GM19240 (cell line): Measurements from ENCODE around the gene TEDC1.

Experiments
- DNase-seq: peaks from one replicate; pipeline ENCODE4 v3.0.0; 2011; ENCODE audit warnings: low spot score; ENCODE audit not compliant: insufficient read length

TEDC1 gene

DNA sequence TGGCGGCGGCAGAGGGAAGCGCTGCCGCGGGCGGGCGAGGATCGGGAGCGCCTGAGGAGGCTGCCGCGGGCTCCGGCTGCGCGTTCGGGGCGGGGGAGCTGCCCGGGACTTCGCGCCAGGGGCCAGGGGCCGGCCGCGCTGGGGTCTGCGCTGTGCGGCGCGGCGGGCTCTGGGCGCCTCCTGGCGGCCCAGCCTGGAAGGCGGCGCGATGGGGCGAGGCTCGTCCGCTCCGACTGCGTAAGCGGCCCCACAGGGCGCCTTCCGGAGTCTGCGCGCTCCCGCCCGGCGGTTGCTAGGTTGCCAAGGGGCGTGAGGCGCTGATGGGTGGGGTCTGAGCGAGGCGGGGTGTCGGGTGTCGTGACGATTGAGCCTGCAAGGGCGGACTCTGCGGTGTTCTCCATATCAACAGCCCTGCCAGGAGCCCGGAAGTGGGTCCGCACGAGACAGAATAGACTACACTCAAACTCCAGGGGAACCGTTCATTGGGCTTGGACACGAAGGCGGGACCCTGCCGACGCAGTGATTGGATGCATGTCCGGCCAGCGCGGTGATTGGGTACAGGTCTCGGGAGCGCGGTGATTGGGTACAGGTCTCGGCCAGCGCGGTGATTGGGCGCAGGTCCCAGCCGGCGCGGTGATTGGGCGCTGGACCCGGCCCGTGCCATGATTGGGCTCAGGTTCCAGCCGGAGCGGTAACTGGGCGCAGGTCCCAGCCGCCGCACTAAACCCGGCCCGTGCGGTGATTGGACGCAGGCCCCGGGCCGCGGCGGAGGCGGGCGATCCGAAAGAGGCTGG lies at the start of gene TEDC1:
Gene TEDC1, plus strand, starts transcription at position 675 of the 794 bp plus-strand sequence. CDS start 130 bp downstream, outside the sequence.
- DNase-seq, result peak; percentile 92

DNA sequence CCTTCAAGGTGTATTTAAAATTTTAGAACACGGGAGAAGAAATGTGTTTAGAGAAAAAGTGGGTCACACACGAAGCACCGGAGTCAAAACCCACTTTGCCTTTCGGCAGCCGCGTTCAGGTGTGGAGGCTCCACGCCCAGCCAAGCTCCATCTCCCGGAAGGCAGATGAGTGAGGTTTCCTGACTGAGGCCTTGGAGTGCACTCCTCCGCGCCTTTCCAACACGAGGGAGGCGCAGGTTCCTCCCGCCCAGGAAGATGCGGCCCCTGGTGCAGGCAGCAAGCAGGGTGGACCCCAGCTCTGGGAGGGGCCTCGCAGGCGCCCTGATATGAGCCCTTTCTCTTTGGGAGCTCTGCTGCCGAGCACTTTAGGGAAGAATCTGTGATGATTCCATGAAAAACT lies 48.9 kb upstream of the TEDC1 start:
- no peak for DNase-seq

GRCh38 chr14:105442834-105443233 lies 48.2 kb upstream of the TEDC1 start:
- no peak for DNase-seq

- DNase-seq, result no peak
Observed at GRCh38 chr14:105444859-105445258, 46.2 kb upstream of the TEDC1 start.

DNA sequence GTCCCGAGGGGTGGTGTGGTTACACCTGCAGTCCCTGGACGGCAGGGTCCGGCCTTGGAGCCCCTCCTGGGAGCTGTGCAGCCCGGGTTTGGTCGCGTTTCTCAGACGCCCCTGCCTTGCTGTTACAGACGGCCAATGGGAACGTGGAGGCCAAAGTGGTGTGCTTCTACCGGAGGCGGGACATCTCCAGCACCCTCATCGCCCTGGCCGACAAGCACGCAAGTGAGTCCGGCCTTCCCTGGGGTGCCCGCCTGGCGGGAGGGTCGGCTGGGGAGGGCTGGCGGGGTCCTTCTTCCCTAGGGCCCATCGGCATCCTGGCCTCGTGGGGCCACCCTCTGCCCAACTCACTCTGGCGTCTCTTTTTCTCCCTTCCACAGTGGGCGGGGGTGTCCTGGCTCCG lies 45.8 kb upstream of the TEDC1 start:
- no peak for DNase-seq

GRCh38 chr14:105445901-105446845 lies 44.9 kb upstream of the TEDC1 start:
- no peak for DNase-seq

GRCh38 chr14:105446971-105447370 lies 44.1 kb upstream of the TEDC1 start:
- DNase-seq, result no peak

DNA sequence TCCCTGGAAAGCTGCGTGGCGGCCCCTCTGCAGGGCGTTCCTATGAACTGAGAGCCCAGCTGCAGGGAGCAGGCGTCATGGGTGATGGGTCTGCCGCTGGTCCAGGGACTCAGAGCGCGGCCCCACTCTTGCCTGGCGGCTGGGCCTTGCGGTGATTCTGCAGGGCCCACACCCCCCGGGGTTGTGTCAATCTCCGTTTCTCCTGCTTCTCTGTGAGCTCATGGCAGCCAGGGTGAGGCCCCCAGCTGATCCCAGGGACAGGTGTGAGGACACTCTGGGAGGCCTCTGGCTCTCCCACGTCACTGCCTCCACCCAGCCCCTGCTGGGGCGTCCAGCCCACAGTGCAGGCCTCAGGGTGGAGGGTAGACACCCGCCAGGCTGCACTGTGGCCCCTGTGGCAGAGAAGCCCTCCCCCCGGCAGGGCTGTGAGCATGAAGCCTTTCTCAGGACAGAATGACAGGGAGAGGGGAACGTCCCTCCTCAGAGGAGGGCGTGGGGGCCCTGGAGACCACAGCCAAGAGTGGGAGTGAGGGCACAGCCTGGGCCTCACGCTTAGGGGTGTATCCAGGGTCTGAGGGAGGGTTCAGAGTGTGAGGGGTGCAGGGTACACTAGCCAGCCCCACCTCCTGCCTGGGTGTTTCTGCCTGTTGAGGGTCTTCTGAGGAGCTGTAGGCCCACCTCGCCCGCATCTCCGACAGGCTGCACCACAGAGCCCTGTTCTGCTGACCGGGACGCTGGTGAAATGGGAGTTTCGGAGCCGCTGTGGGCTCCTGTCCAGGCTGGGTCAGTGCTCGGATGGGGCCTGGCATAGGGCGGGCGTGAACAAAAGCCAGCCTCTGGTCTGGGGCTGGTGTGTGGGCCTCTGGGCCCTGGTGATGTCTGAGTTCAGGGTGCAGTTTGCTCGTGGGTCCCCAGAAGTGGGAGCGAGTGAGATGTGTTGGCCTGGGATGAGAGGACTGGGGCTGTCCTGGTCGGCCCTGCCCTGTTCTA lies 43.1 kb upstream of the TEDC1 start:
- DNase-seq, result no peak

DNA sequence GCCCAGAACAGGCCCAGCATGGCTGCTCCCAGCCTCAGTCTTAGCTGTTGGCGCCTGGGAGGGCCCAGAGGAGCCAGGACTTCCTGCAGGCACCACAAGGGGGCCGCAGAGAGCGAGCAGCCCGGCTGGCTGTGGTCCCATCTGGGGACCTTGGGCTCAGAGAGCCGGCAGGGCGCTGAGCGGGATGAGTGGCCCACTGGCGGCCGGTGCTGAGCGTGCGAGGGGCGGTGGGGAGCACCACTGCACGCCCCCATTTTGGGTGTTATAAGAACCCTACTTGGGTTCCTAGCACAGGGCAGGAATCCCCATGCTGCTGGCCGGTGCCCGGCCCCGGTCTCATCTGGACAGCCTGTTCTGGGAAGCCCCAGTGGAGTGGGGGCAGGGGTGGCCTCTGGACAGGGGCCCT lies 42.3 kb upstream of the TEDC1 start:
- peak; percentile 83 for DNase-seq

- no peak for DNase-seq
Observed at GRCh38 chr14:105449276-105450122, 41.5 kb upstream of the TEDC1 start.

- DNase-seq, result no peak
Observed at GRCh38 chr14:105450123-105450505, 40.9 kb upstream of the TEDC1 start.

- no peak for DNase-seq
Observed at GRCh38 chr14:105450864-105451720, 40.0 kb upstream of the TEDC1 start.

GRCh38 chr14:105452963-105453362 lies 38.1 kb upstream of the TEDC1 start:
- no peak for DNase-seq

GRCh38 chr14:105453847-105454246 lies 37.2 kb upstream of the TEDC1 start:
- no peak for DNase-seq

GRCh38 chr14:105455086-105455640 lies 35.9 kb upstream of the TEDC1 start:
- no peak for DNase-seq

DNA sequence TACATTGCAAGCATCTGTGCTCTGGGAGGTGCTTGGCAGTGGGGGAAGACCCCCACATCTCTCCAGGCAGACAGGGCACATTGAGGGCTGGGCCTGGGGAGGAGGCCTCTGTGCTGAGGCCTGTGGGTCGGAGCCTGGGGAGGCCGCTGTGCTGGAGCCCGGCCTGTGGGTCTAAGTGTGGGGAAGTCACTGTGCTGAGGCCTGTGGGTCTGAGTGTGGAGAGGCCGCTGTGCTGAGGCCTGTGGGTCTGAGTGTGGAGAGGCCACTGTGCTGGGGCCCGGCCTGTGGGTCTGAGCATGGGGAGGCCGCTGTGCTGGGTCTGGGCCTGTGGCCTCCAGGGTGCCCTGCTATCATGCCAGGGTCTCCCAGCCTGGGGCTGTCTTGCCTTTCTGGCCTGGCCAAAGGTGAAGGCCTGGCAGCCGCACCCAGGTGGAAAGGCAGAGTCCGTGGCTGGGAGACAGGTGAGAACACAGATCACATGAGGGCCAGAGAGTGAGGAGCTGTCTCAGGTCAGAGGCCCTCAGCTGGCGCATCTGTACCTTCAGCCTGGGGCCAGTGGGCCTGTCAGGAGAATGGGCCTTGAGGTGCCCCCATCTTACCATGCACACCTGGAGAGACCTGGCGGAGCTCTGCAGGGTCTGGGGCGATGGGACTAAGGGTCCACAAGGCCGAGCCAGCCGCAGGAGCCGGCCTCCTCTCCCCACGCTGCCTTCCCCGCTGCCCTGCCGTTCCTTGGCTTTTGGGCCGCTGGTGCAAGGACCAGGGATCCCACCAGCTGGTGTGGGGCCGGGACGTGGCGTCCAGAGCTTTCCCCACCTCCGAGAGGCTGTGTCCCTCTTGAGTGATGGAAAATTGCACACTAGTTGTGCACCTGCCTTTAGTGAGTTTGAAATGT lies 35.0 kb upstream of the TEDC1 start:
- no peak for DNase-seq

- no peak for DNase-seq
Observed at GRCh38 chr14:105456736-105457617, 34.1 kb upstream of the TEDC1 start.
